ENCODE data around the gene GJA1.
"Not testable (repeated sequence)": the region's sequence is repeated elsewhere in the genome, so short reads cannot be mapped to it uniquely, and the experiment has no call there.

GJA1 gene

GRCh38 chr6:121435444-121436069, at the start of gene GJA1:
Gene GJA1, plus strand, starts transcription at chr6:121435646. Its CDS starts 11,202 bp downstream, at chr6:121446848.
- peak within 1 kb of the TSS; percentile 96 for H3K27ac ChIP-seq
- DNase-seq (ENCODE audit: low read depth, low spot score), result peak; percentile 36

- H3K27ac ChIP-seq; DNase-seq (ENCODE audit: low read depth, low spot score): not testable (repeated sequence)
Measured at GRCh38 chr6:121386551-121386950, 48.9 kb upstream of the GJA1 start.

GRCh38 chr6:121389419-121389818, 46.0 kb upstream of the GJA1 start:
- no peak overlapping the region for H3K27ac ChIP-seq
- DNase-seq (ENCODE audit: low read depth, low spot score), result no peak

GRCh38 chr6:121393731-121394505, 41.5 kb upstream of the GJA1 start:
- no peak for DNase-seq (ENCODE audit: low read depth, low spot score)
- no peak overlapping the region for H3K27ac ChIP-seq

GRCh38 chr6:121395736-121396135, 39.7 kb upstream of the GJA1 start:
- no peak overlapping the region for H3K27ac ChIP-seq
- DNase-seq (ENCODE audit: low read depth, low spot score), result no peak

GRCh38 chr6:121397188-121397587, 38.3 kb upstream of the GJA1 start:
- not testable (repeated sequence) for H3K27ac ChIP-seq

GRCh38 chr6:121398127-121398526, 37.3 kb upstream of the GJA1 start:
- no peak for DNase-seq (ENCODE audit: low read depth, low spot score)
- H3K27ac ChIP-seq, result no peak overlapping the region

More at GRCh38 chr6:121397188-121397587, 38.3 kb upstream of the GJA1 start:
- DNase-seq (ENCODE audit: low read depth, low spot score), result not testable (repeated sequence)

- DNase-seq (ENCODE audit: low read depth, low spot score), result no peak
- no peak overlapping the region for H3K27ac ChIP-seq
Measured at GRCh38 chr6:121399966-121400365, 35.5 kb upstream of the GJA1 start.

GRCh38 chr6:121403964-121404363, 31.5 kb upstream of the GJA1 start:
- no peak overlapping the region for H3K27ac ChIP-seq
- DNase-seq (ENCODE audit: low read depth, low spot score), result no peak

- H3K27ac ChIP-seq, result no peak overlapping the region
- no peak for DNase-seq (ENCODE audit: low read depth, low spot score)
Measured at GRCh38 chr6:121405306-121405705, 30.1 kb upstream of the GJA1 start.

- H3K27ac ChIP-seq, result no peak overlapping the region
- DNase-seq (ENCODE audit: low read depth, low spot score), result no peak
Measured at GRCh38 chr6:121408321-121408720, 27.1 kb upstream of the GJA1 start.

GRCh38 chr6:121413879-121414278, 21.6 kb upstream of the GJA1 start:
- no peak overlapping the region for H3K27ac ChIP-seq
- no peak for DNase-seq (ENCODE audit: low read depth, low spot score)

- H3K27ac ChIP-seq, result no peak overlapping the region
Measured at GRCh38 chr6:121418346-121418745, 17.1 kb upstream of the GJA1 start.

GRCh38 chr6:121426686-121427085, 8.8 kb upstream of the GJA1 start:
- DNase-seq (ENCODE audit: low read depth, low spot score), result no peak
- no peak overlapping the region for H3K27ac ChIP-seq

More at GRCh38 chr6:121418346-121418745, 17.1 kb upstream of the GJA1 start:
- no peak for DNase-seq (ENCODE audit: low read depth, low spot score)

- no peak for DNase-seq (ENCODE audit: low read depth, low spot score)
- H3K27ac ChIP-seq, result no peak overlapping the region
Measured at GRCh38 chr6:121428872-121429756, 6.3 kb upstream of the GJA1 start.

- H3K27ac ChIP-seq, result no peak overlapping the region
- DNase-seq (ENCODE audit: low read depth, low spot score), result no peak
Measured at GRCh38 chr6:121430514-121431460, 4.7 kb upstream of the GJA1 start.

GRCh38 chr6:121431776-121432175, 3.7 kb upstream of the GJA1 start:
- DNase-seq (ENCODE audit: low read depth, low spot score); H3K27ac ChIP-seq: not testable (repeated sequence)

- DNase-seq (ENCODE audit: low read depth, low spot score), result no peak
- no peak overlapping the region for H3K27ac ChIP-seq
Measured at GRCh38 chr6:121434037-121434770, 1.2 kb upstream of the GJA1 start.

GRCh38 chr6:121436274-121436857, 920 bp downstream of the GJA1 start:
- DNase-seq (ENCODE audit: low read depth, low spot score), result no peak
- peak overlapping the region; percentile 96 for H3K27ac ChIP-seq
